CD4-positive, CD25-positive, alpha-beta regulatory T cell (primary cell): ENCODE measurements around the gene USP15. TPM values are rescaled to one million over a fixed set of nuclear protein-coding genes. Genes with fewer than 3 reads are reported as not detected.
A peak's percentile ranks its signal among the peaks of the same experiment; 100 is the strongest.

Experiments
- ATAC-seq, 2 donors: fragments of 150-1000 bp; cut with Tn5 transposase; one replicate each; pipeline ENCODE4 v1.10.0; 2021; ENCODE audit warnings: low read depth in 2 of 2, moderate number of reproducible peaks in 2 of 2, moderate library complexity in 1 of 2
- DNase-seq, 3 donors: peaks; one replicate each; pipeline versions ENCODE4 v3.0.0 to v3.0.0-alpha.2; 2012 to 2022; ENCODE audit warnings: mixed read lengths in 1 of 3
- H3K27ac ChIP-seq: one replicate; pipeline ENCODE4 v1.7.0; 2013; ENCODE audit warnings: mild to moderate bottlenecking, low read length; ENCODE audit not compliant: insufficient read depth, poor library complexity, severe bottlenecking
- H3K27me3 ChIP-seq: one replicate; pipeline ENCODE4 v1.7.0; 2013; ENCODE audit warnings: low read length; ENCODE audit not compliant: control insufficient read depth, insufficient read depth
- H3K36me3 ChIP-seq: one replicate; pipeline ENCODE4 v1.7.0; 2013; ENCODE audit warnings: mild to moderate bottlenecking, low read length, moderate library complexity; ENCODE audit not compliant: control insufficient read depth, insufficient read depth
- H3K4me1 ChIP-seq: 2 replicates; pipeline ENCODE4 v1.7.0; 2013; ENCODE audit warnings: mild to moderate bottlenecking, low read length; ENCODE audit not compliant: insufficient read depth, control insufficient read depth, poor library complexity, severe bottlenecking
- H3K4me3 ChIP-seq: one replicate; pipeline ENCODE4 v1.7.0; 2013; ENCODE audit warnings: low read depth, mild to moderate bottlenecking, low read length, moderate library complexity
- H3K9me3 ChIP-seq, 2 experiments: 1 replicate in 1 of 2; 2 replicates in 1 of 2; pipeline ENCODE4 v1.7.0; 2013; ENCODE audit warnings: low read length in 2 of 2, mild to moderate bottlenecking in 1 of 2, moderate library complexity in 1 of 2; ENCODE audit not compliant: control insufficient read depth in 2 of 2
- H3K27ac Mint-ChIP-seq, 3 donors: one replicate each; pipeline ENCODE4 v1.8.0; 2020 to 2022; ENCODE audit warnings: mild to moderate bottlenecking in 3 of 3, mixed read lengths in 3 of 3, moderate library complexity in 2 of 3
- H3K27me3 Mint-ChIP-seq: one replicate; pipeline ENCODE4 v1.8.0; 2022; ENCODE audit warnings: mild to moderate bottlenecking, mixed read lengths
- H3K36me3 Mint-ChIP-seq: one replicate; pipeline ENCODE4 v1.8.0; 2020; ENCODE audit warnings: mixed read lengths
- H3K4me1 Mint-ChIP-seq, 4 donors: one replicate each; pipeline ENCODE4 v1.8.0; 2020 to 2022; ENCODE audit warnings: mixed read lengths in 4 of 4, mild to moderate bottlenecking in 1 of 4
- H3K4me3 Mint-ChIP-seq, 4 donors: one replicate each; pipeline ENCODE4 v1.8.0; 2020 to 2022; ENCODE audit warnings: mild to moderate bottlenecking in 4 of 4, mixed read lengths in 4 of 4, moderate library complexity in 3 of 4
- H3K9me3 Mint-ChIP-seq, 7 donors: one replicate each; pipeline ENCODE4 v1.8.0; 2020 to 2022; ENCODE audit warnings: mixed read lengths in 7 of 7, mild to moderate bottlenecking in 3 of 7, moderate library complexity in 2 of 7
- polyA plus RNA-seq, 4 donors: library from polyadenylated mRNA; unstranded; fragments of 300-500 nt; fragmentation: Illumina TruSeq; gene quantifications; one replicate each; pipeline ENCODE4 v1.2.3, GENCODE V29; 2021
- total RNA-seq: library from RNA; stranded (reverse); gene quantifications from one replicate; pipeline ENCODE4 v1.2.3, GENCODE V29; 2022

The USP15 gene
- total and polyA plus RNA-seq, 5 donors from 2014 or later = 183 to 417 (median 213) TPM

- no peak for ATAC-seq
- peaks cover 0 to 4% (median 0%) of the 10 kb centered on the region in 7 donors for H3K9me3 Mint-ChIP-seq
- H3K4me1 ChIP-seq = peaks cover 8% of the 10 kb centered on the region
- H3K27me3 Mint-ChIP-seq = no peaks in the 10 kb centered on the region
- no peaks in the 10 kb centered on the region for H3K27me3 ChIP-seq
- no peaks in the 10 kb centered on the region for H3K9me3 ChIP-seq
- H3K27ac Mint-ChIP-seq = no peak overlapping the region
- peaks cover 36% of the 10 kb centered on the region for H3K36me3 Mint-ChIP-seq
- DNase-seq = no peak
- peaks cover 54 to 76% (median 63%) of the 10 kb centered on the region in 4 donors for H3K4me1 Mint-ChIP-seq
- H3K4me3 ChIP-seq = no peak overlapping the region
- no peak overlapping the region for H3K4me3 Mint-ChIP-seq
- H3K36me3 ChIP-seq = peaks cover 49% of the 10 kb centered on the region
- H3K27ac ChIP-seq = no peak overlapping the region
These were observed 111.9 kb downstream of the USP15 start for GRCh38 chr12:62372134-62372533.

- Mint-ChIP-seq H3K4me3 (peak overlapping the region in 1 of 4 donors; percentile 11), H3K27me3 (no peaks in the 10 kb centered on the region), H3K36me3 (peaks cover 33% of the 10 kb centered on the region), H3K9me3 (peaks cover 0 to 2% (median 0%) of the 10 kb centered on the region in 7 donors), H3K27ac (peak overlapping the region in 2 of 3 donors; percentile 20 to 57), H3K4me1 (peaks cover 49 to 75% (median 58%) of the 10 kb centered on the region in 4 donors)
- no peak overlapping the region for H3K27ac ChIP-seq
- no peak overlapping the region for H3K4me3 ChIP-seq
- H3K27me3 ChIP-seq = no peaks in the 10 kb centered on the region
- H3K4me1 ChIP-seq = peaks cover 8% of the 10 kb centered on the region
- ATAC-seq (no peak), DNase-seq (no peak)
- peaks cover 49% of the 10 kb centered on the region for H3K36me3 ChIP-seq
- H3K9me3 ChIP-seq = no peaks in the 10 kb centered on the region
These were observed 112.6 kb downstream of the USP15 start for GRCh38 chr12:62372825-62373224.

GRCh38 chr12:62375603-62376002, 115.4 kb downstream of the USP15 start:
- Histone ChIP-seq H3K9me3 (no peaks in the 10 kb centered on the region), H3K27me3 (no peaks in the 10 kb centered on the region), H3K27ac (peak overlapping the region; percentile 30), H3K4me3 (no peak overlapping the region), H3K4me1 (peaks cover 8% of the 10 kb centered on the region), H3K36me3 (peaks cover 42% of the 10 kb centered on the region)
- no peaks in the 10 kb centered on the region for H3K9me3 Mint-ChIP-seq
- ATAC-seq = no peak
- H3K36me3 Mint-ChIP-seq = peaks cover 17% of the 10 kb centered on the region
- DNase-seq = no peak
- peaks cover 41 to 70% (median 53%) of the 10 kb centered on the region in 4 donors for H3K4me1 Mint-ChIP-seq
- H3K27ac Mint-ChIP-seq = peak overlapping the region in 1 of 3 donors; percentile 3
- H3K4me3 Mint-ChIP-seq = peak overlapping the region in 1 of 4 donors; percentile 59
- no peaks in the 10 kb centered on the region for H3K27me3 Mint-ChIP-seq

- DNase-seq (no peak), ATAC-seq (no peak)
- no peaks in the 10 kb centered on the region for H3K27me3 ChIP-seq
- H3K9me3 ChIP-seq = no peaks in the 10 kb centered on the region
- no peak overlapping the region for H3K4me3 Mint-ChIP-seq
- H3K4me3 ChIP-seq = peak overlapping the region; percentile 17
- H3K4me1 ChIP-seq = peaks cover 9% of the 10 kb centered on the region
- peaks cover 59% of the 10 kb centered on the region for H3K36me3 ChIP-seq
- H3K27ac Mint-ChIP-seq = peak overlapping the region in 2 of 3 donors; percentile 14 to 47
- no peaks in the 10 kb centered on the region for H3K27me3 Mint-ChIP-seq
- H3K36me3 Mint-ChIP-seq = peaks cover 24% of the 10 kb centered on the region
- H3K9me3 Mint-ChIP-seq = no peaks in the 10 kb centered on the region
- peaks cover 33 to 53% (median 45%) of the 10 kb centered on the region in 4 donors for H3K4me1 Mint-ChIP-seq
- H3K27ac ChIP-seq = peak overlapping the region; percentile 9
These were observed 119.0 kb downstream of the USP15 start for GRCh38 chr12:62379026-62379722.

- no peak for ATAC-seq
These were observed 119.5 kb downstream of the USP15 start for GRCh38 chr12:62379723-62380045.

GRCh38 chr12:62382526-62382925, 122.3 kb downstream of the USP15 start:
- Histone ChIP-seq H3K36me3 (peaks cover 73% of the 10 kb centered on the region), H3K9me3 (no peaks in the 10 kb centered on the region), H3K27me3 (no peaks in the 10 kb centered on the region), H3K27ac (no peak overlapping the region), H3K4me1 (peaks cover 3% of the 10 kb centered on the region), H3K4me3 (no peak overlapping the region)
- peaks cover 25 to 40% (median 33%) of the 10 kb centered on the region in 4 donors for H3K4me1 Mint-ChIP-seq
- H3K27ac Mint-ChIP-seq = no peak overlapping the region
- peaks cover 24% of the 10 kb centered on the region for H3K36me3 Mint-ChIP-seq
- ATAC-seq (no peak), DNase-seq (no peak)
- H3K4me3 Mint-ChIP-seq = no peak overlapping the region
- H3K27me3 Mint-ChIP-seq = no peaks in the 10 kb centered on the region
- no peaks in the 10 kb centered on the region for H3K9me3 Mint-ChIP-seq

More at GRCh38 chr12:62379723-62380045, 119.5 kb downstream of the USP15 start:
- Histone ChIP-seq H3K27ac (no peak overlapping the region), H3K27me3 (no peaks in the 10 kb centered on the region), H3K4me1 (peaks cover 9% of the 10 kb centered on the region), H3K9me3 (no peaks in the 10 kb centered on the region), H3K36me3 (peaks cover 59% of the 10 kb centered on the region), H3K4me3 (peak overlapping the region; percentile 10)
- Mint-ChIP-seq H3K4me1 (peaks cover 30 to 48% (median 41%) of the 10 kb centered on the region in 4 donors), H3K27ac (no peak overlapping the region), H3K27me3 (no peaks in the 10 kb centered on the region), H3K9me3 (no peaks in the 10 kb centered on the region), H3K4me3 (peak overlapping the region in 1 of 4 donors; percentile 80), H3K36me3 (peaks cover 26% of the 10 kb centered on the region)
- DNase-seq = no peak

- peaks cover 28% of the 10 kb centered on the region for H3K36me3 Mint-ChIP-seq
- H3K9me3 ChIP-seq = no peaks in the 10 kb centered on the region
- ATAC-seq (no peak), DNase-seq (no peak)
- no peaks in the 10 kb centered on the region for H3K9me3 Mint-ChIP-seq
- no peaks in the 10 kb centered on the region for H3K27me3 ChIP-seq
- H3K4me3 Mint-ChIP-seq = no peak overlapping the region
- peaks cover 18 to 24% (median 21%) of the 10 kb centered on the region in 4 donors for H3K4me1 Mint-ChIP-seq
- peaks cover 87% of the 10 kb centered on the region for H3K36me3 ChIP-seq
- H3K27me3 Mint-ChIP-seq = no peaks in the 10 kb centered on the region
- no peaks in the 10 kb centered on the region for H3K4me1 ChIP-seq
- no peak overlapping the region for H3K27ac ChIP-seq
- H3K27ac Mint-ChIP-seq = peak overlapping the region in 2 of 3 donors; percentile 32 to 37
- no peak overlapping the region for H3K4me3 ChIP-seq
These were observed 136.5 kb downstream of the USP15 start for GRCh38 chr12:62396750-62397149.

- Histone ChIP-seq H3K9me3 (no peaks in the 10 kb centered on the region), H3K27ac (no peak overlapping the region), H3K4me3 (no peak overlapping the region), H3K27me3 (no peaks in the 10 kb centered on the region), H3K4me1 (no peaks in the 10 kb centered on the region), H3K36me3 (peaks cover 88% of the 10 kb centered on the region)
- ATAC-seq (peak in 1 of 2 donors; percentile 25), DNase-seq (no peak)
- H3K4me3 Mint-ChIP-seq = no peak overlapping the region
- peaks cover 47% of the 10 kb centered on the region for H3K36me3 Mint-ChIP-seq
- no peaks in the 10 kb centered on the region for H3K9me3 Mint-ChIP-seq
- no peaks in the 10 kb centered on the region for H3K27me3 Mint-ChIP-seq
- H3K27ac Mint-ChIP-seq = peak overlapping the region in 1 of 3 donors; percentile 26
- peaks cover 19 to 35% (median 30%) of the 10 kb centered on the region in 4 donors for H3K4me1 Mint-ChIP-seq
These were observed 139.9 kb downstream of the USP15 start for GRCh38 chr12:62400135-62400534.
